GM19239 (cell line): ENCODE measurements around the gene CPXM2.

Experiments
- DNase-seq: peaks from one replicate; pipeline ENCODE4 v3.0.0; 2011; ENCODE audit warnings: low spot score; ENCODE audit not compliant: insufficient read length
- FAIRE-seq: peaks from 2 replicates; lab custom pipeline; 2011; peaks lifted over from hg19 to GRCh38; lab: Jason Lieb, UNC

Gene CPXM2

GRCh38 chr10:123891144-123892071 lies at the start of gene CPXM2:
CPXM2 (minus strand) TSS chr10:123891807; CDS start chr10:123891659, 148 bp downstream.
- FAIRE-seq (no peak), DNase-seq (no peak)

- FAIRE-seq, result no peak
- DNase-seq, result no peak
Observed at GRCh38 chr10:123939591-123939990, 48.0 kb upstream of the CPXM2 start.

- DNase-seq (no peak), FAIRE-seq (no peak)
Observed at GRCh38 chr10:123938890-123939289, 47.3 kb upstream of the CPXM2 start.

- FAIRE-seq, result no peak
- DNase-seq, result no peak
Observed at GRCh38 chr10:123936426-123936825, 44.8 kb upstream of the CPXM2 start.

GRCh38 chr10:123935680-123936079 lies 44.1 kb upstream of the CPXM2 start:
- no peak for DNase-seq
- FAIRE-seq, result no peak

- DNase-seq, result no peak
- no peak for FAIRE-seq
Observed at GRCh38 chr10:123934846-123935245, 43.2 kb upstream of the CPXM2 start.

- FAIRE-seq (no peak), DNase-seq (no peak)
Observed at GRCh38 chr10:123930340-123931001, 38.9 kb upstream of the CPXM2 start.

GRCh38 chr10:123929791-123930190 lies 38.2 kb upstream of the CPXM2 start:
- DNase-seq (no peak), FAIRE-seq (no peak)

- FAIRE-seq, result no peak
Observed at GRCh38 chr10:123928427-123928826, 36.8 kb upstream of the CPXM2 start.

GRCh38 chr10:123926401-123927264 lies 35.0 kb upstream of the CPXM2 start:
- FAIRE-seq (no peak), DNase-seq (no peak)

More at GRCh38 chr10:123928427-123928826, 36.8 kb upstream of the CPXM2 start:
- DNase-seq, result no peak

- FAIRE-seq, result no peak
- no peak for DNase-seq
Observed at GRCh38 chr10:123922126-123922525, 30.5 kb upstream of the CPXM2 start.

- FAIRE-seq (no peak), DNase-seq (no peak)
Observed at GRCh38 chr10:123916775-123917174, 25.2 kb upstream of the CPXM2 start.

- FAIRE-seq (no peak), DNase-seq (no peak)
Observed at GRCh38 chr10:123913688-123914268, 22.2 kb upstream of the CPXM2 start.

- no peak for DNase-seq
- FAIRE-seq, result no peak
Observed at GRCh38 chr10:123912871-123913270, 21.3 kb upstream of the CPXM2 start.

- DNase-seq, result no peak
- FAIRE-seq, result no peak
Observed at GRCh38 chr10:123912466-123912865, 20.9 kb upstream of the CPXM2 start.

GRCh38 chr10:123911866-123912265 lies 20.3 kb upstream of the CPXM2 start:
- DNase-seq (no peak), FAIRE-seq (no peak)

- DNase-seq, result no peak
- no peak for FAIRE-seq
Observed at GRCh38 chr10:123909866-123910265, 18.3 kb upstream of the CPXM2 start.

GRCh38 chr10:123909426-123909825 lies 17.8 kb upstream of the CPXM2 start:
- no peak for DNase-seq
- no peak for FAIRE-seq

- DNase-seq (no peak), FAIRE-seq (no peak)
Observed at GRCh38 chr10:123908379-123908778, 16.8 kb upstream of the CPXM2 start.
